Fibroblast of pulmonary artery (primary cell): ENCODE data around the gene SPTBN1.

Experiments used
- DNase-seq: peaks from one replicate; pipeline ENCODE4 v3.0.0-alpha.2; 2010; ENCODE audit warnings: low read depth
- H3K4me3 ChIP-seq: replicated peaks from 2 replicates; pipeline ENCODE4 v1.5.1; 2011; ENCODE audit warnings: low read depth, mild to moderate bottlenecking, control low read depth, low read length, moderate library complexity
- TF ChIP-seq, protein P1 (sequence below): IDR thresholded peaks from 2 replicates; pipeline ENCODE4 v1.5.1; 2011; ENCODE audit warnings: mild to moderate bottlenecking, control low read depth, low read length, inconsistent platforms; ENCODE audit errors: missing control alignments

Gene SPTBN1

GRCh38 chr2:54603796-54604195 is 147.7 kb downstream of the SPTBN1 start:
- TF ChIP-seq, protein P1, sequence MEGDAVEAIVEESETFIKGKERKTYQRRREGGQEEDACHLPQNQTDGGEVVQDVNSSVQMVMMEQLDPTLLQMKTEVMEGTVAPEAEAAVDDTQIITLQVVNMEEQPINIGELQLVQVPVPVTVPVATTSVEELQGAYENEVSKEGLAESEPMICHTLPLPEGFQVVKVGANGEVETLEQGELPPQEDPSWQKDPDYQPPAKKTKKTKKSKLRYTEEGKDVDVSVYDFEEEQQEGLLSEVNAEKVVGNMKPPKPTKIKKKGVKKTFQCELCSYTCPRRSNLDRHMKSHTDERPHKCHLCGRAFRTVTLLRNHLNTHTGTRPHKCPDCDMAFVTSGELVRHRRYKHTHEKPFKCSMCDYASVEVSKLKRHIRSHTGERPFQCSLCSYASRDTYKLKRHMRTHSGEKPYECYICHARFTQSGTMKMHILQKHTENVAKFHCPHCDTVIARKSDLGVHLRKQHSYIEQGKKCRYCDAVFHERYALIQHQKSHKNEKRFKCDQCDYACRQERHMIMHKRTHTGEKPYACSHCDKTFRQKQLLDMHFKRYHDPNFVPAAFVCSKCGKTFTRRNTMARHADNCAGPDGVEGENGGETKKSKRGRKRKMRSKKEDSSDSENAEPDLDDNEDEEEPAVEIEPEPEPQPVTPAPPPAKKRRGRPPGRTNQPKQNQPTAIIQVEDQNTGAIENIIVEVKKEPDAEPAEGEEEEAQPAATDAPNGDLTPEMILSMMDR, result no peak
- no peak for DNase-seq
- H3K4me3 ChIP-seq, result no peak overlapping the region

DNA sequence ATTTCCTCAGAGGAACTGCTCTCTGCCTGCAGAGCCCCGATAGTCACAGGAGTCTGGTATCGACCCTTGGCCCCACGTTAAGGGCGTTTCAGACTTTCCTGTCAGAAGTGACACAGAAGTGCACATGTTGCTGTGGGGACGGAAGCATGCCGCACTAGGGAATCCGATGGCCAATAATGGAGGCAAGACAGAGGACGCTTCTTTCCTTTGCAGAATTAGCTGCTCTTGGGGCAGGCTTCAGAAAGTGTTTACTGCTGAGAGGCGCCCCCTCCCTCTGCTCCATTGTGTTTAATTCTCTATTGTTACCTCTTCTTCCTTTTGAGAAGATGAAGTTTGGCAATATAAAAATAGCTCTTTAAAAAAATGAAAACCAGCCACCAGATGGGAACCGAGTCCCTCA is 148.7 kb downstream of the SPTBN1 start:
- H3K4me3 ChIP-seq, result no peak overlapping the region
- TF ChIP-seq, protein P1, result no peak
- DNase-seq, result no peak

DNA sequence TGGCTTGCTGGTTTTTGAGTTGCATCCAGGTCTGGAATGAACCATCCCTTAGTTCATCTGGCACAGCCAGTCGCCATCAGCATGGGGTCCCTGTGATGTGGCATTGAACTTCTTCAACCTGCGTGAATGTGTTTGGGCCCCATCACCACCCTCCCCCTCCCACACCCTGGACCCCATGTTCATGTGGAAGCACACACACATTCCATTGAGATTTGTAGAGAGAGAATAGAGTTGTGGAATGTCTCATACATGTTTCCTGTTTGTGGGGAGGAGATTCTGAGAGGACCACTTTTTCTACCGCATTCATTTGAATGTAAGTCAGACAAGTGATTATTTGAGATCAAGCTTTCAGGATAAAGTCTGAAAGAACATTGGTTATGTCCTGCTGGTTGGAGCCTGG is 149.7 kb downstream of the SPTBN1 start:
- DNase-seq, result peak; percentile 65
- TF ChIP-seq, protein P1, result no peak
- no peak overlapping the region for H3K4me3 ChIP-seq

DNA sequence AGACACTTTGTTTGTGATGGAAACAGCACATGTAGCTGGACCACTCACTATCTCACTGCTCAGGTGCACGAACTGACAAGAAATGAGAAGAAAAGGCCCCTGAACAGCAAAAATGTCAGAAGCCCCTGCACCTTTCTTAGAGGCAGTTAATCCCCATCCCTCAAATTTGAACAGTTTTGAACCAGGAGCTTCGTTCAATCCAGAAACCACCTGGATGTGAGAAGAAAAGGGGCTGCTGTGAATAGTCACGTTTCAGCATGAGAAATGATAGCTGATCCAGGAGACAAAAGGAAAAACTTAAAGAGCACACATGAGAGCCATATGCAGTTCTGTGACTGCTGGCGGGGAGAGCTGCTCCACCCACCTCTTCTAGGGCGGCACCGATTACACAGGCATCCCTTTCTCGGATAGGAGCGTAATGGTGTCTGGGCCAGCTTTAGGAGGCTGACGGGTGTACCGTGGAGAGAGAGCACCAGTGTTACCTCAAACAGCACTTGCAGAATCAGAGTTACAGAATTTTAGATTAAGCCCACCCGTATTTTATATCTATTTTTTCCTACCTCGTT is 150.3 kb downstream of the SPTBN1 start:
- no peak overlapping the region for H3K4me3 ChIP-seq

GRCh38 chr2:54608224-54608623 is 152.1 kb downstream of the SPTBN1 start:
- TF ChIP-seq, protein P1, result no peak
- no peak overlapping the region for H3K4me3 ChIP-seq
- DNase-seq, result no peak

More for the DNA sequence above, 150.3 kb downstream of the SPTBN1 start:
- TF ChIP-seq, protein P1, result no peak
- DNase-seq, result no peak

- DNase-seq, result no peak
- TF ChIP-seq, protein P1, result no peak
- no peak overlapping the region for H3K4me3 ChIP-seq
These were observed 153.1 kb downstream of the SPTBN1 start for GRCh38 chr2:54609241-54609640.

GRCh38 chr2:54609647-54610046 is 153.5 kb downstream of the SPTBN1 start:
- DNase-seq, result no peak
- H3K4me3 ChIP-seq, result no peak overlapping the region
- TF ChIP-seq, protein P1, result no peak
